Pulmonary artery endothelial cell (primary cell): ENCODE results near the gene PDK1. TPM values are rescaled to one million over a fixed set of nuclear protein-coding genes. Genes with fewer than 3 reads are reported as not detected.
A peak's percentile ranks its signal among the peaks of the same experiment; 100 is the strongest.
"Not testable (repeated sequence)": the region's sequence is repeated elsewhere in the genome, so short reads cannot be mapped to it uniquely, and the experiment has no call there.

Experiments used
- DNase-seq: peaks from one replicate; pipeline ENCODE4 v3.0.0-alpha.2; 2011; ENCODE audit warnings: low read depth, low spot score
- total RNA-seq: library from RNA; depleted of rRNA; stranded (reverse); fragments of >200 nt; gene quantifications from 2 replicates; pipeline ENCODE4 v1.2.3, GENCODE V29; 2014

Gene PDK1
- total RNA-seq, 1 donor from 2014 or later = 20.4 TPM

DNA sequence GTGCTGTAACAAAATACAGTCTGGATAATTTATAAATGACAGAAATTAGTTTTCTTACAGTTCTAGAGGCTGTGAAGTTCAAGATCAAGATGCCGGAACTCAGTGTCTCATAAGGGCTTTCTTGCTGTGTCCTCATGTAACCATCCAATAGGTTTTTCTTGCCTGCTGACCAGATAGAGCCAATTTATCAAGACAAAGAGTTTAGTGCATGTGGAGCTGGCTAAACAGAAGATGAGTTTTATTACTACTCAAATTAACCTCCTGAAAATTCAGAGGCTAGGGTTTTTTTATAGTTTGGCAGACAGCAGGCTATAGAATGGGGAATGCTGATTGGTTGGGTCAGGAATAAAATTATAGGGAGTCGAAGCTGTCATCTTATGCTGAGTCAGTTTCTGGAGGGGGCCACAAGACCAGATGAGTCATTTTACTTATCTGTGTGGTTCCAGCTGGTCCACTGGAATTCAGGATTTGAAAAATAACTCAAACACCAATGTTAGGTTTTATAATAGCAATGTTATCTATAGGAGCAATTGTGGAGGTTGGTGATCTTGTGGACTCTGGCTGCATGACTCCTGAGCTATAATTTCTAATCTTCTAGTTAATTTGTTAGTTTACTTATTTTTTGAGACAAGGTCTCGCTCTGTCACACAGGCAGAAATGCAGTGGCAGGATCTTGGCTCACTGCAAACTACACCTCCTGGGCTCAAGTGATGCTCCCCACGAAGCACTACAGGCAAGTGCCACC lies 3.2 kb upstream of the PDK1 start:
- DNase-seq = peak; percentile 48

DNA sequence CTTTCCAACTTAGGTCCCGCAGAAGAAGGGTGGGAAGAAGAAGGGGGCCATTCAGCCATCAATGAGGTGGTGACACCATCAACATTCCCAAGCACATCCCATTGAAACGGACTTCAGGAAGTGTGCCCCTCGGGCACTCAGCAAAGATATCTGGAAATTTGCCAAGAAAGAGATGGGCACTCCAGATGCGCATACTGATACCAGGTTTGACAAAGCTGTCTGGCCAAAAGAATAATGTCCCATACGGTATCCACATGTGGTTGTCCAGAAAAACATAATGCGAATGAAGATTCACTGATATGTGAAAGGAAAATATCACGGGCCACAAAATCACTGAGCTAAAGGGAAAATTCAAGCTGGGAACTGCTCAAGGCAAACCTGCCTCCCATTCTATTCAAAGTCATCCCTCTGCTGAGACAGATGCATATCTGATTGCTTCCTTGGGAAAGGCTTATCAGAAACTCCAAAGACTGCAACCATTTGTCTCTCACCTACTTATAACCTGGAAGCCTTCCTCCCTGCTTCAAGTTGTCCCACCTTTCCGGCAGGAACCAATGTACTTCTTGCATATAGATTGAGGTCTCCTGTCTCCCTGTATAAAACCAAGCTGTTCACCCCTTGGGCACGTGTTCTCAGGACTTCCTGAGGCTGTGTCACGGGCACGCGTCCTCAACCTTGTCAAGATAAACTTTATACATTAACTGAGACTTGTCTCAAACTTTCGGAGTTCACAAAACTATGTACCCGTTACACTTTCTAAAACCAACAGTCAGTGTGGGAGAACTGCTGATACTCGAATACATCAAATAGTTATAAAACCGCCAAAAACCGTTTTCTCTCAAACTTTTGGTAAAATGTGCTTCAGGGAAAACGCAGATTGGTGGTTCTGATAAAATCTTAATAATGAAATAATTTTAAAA lies 1.3 kb upstream of the PDK1 start:
- DNase-seq = no peak

DNA sequence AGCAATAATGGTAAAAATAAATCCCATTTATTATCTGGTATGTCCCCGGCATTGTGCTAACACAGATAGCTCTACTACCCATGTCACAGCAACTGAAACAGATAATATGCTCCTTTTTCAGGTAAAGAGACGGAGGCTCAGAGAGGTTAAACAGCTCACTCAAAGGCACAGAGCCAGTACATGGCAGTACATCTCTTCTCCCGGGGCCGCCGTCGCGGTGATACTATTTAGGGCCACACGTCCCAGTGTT lies 693 bp upstream of the PDK1 start:
- no peak for DNase-seq

DNA sequence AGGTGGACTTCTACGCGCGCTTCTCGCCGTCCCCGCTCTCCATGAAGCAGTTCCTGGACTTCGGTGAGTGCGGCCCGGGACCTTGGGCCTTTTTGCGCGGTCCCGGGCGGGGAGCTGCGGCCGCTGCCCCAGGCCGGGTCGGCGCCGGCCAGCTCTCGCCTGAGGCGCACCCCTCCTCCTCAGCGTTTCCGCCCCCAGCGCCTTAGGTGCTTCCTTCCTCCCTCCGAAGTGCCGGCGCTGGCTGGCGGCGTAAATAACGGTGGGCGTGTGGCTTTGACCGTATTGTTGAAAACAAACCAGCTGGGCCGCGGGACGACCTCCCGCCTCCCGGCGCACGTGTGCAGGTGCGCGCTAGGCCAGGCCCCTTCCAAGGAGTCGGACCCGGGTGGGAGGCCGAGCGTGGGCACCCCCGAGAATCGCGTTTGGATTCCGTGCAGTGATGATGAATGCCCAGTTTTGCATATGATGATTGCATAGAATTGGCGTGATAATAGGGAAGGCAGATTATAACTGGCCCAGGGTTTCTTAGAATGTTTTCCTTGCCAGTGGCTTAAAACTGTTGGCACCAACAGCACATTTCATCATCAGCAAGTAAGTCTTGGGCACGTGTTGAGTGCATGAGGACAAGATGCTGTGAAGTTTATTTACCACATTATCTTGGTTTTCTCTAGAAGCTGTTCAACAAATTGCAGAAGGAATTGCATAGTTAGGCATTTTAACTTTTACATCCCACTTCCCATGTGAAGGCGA lies 569 bp downstream of the PDK1 start:
- no peak for DNase-seq

DNA sequence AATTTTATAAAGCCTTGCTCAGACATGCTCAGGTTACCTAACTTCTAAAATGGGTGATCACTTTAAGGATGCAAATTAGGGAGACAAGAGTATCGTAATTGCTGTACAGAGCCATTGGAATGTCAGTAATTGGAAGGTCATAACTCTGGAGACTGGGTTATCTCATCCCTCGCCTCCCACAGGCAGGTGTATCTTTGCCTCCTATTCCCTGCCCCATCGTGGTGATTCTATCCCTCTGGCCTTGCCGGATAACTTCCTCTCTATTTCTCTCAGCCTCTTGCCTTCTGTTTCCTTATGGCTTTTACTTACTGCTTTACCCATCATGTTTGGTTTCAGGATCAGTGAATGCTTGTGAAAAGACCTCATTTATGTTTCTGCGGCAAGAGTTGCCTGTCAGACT lies 2.5 kb downstream of the PDK1 start:
- no peak for DNase-seq

DNA sequence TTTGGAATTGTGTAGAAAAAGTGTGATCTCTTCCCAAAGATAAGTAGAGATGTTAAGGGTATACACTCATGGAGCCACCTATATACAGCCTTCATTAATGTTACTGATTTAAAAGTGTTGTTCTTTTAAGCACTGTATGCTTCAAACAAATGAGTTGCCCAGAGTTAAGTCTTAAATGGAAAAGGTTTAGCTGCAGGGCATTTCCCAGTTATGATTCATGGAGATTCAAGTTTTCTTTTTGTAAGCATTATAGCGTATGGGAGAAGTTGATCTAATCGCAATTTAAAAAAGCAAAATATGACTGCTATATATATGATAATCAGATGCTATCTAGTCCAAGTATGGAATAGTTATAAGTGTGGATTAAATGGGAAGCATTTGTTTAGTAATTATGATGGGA lies 4.8 kb downstream of the PDK1 start:
- no peak for DNase-seq

DNA sequence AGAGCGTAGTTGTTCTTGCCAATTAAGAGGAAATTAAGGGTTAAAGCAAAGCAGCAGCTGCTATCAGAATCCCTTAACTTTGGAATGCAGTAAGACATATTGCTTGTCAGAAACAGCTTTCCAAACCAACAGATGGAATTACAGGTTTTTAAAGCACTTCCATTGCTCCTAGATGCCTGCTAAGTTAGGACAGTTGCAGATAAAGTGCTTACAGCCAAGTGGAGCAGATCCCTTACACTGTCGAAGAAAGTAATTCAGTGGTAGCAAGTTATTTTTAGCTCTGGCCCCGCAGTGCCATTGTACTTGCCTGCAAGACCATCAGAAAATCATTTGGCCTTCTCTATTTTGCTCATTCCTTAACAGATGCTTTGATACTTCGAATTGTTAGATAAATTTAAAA lies 5.4 kb downstream of the PDK1 start:
- no peak for DNase-seq

DNA sequence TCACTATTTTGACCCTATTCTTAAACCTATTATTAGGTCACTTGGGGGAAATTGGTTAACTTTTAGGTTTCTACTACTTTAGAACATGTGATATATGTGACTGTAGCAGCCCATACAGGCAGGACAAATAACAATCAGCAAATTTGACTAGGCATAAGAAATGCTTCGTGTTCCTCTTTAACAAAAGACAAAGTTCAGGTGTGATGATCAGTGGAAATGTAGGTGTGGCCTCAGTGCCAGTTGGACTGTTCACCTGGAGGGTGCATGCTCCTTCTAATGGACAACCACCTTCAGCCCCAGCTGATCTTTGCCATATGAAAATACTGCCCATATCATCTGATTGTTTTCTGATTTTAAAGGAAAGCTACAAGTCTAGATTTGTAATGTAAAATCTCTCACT lies 6.4 kb downstream of the PDK1 start:
- DNase-seq = no peak

DNA sequence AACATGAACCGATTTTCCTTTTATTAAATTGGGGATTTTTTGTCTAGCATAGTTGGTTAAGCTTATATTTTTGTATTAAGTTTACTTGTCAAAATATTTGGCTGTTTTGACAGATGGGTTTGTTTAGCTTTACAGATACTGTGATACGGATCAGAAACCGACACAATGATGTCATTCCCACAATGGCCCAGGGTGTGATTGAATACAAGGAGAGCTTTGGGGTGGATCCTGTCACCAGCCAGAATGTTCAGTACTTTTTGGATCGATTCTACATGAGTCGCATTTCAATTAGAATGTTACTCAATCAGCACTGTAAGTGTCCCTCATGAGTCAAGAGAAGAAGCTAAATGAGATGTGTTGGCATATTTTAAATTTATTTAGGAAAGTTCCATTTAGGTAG lies 8.5 kb downstream of the PDK1 start:
- DNase-seq = no peak

DNA sequence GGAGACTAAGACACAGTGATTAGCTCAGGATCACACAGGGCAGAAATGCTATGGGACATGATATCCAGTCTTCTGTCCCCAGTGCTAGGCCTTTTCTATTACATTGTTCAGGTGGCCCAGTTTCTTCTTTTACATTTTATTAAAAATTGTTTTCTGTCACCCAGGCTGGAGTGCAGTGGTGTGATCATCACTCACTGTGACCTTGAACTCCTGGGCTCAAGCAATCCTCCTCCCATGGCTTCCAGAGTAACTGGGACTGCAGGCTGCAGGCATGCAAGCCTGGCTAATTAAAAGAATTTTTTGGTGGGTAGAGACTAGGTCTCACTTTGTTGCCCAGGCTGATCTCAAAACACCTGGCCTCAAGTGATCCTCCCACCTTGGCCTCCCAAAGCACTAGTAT lies 15.4 kb downstream of the PDK1 start:
- no peak for DNase-seq

DNA sequence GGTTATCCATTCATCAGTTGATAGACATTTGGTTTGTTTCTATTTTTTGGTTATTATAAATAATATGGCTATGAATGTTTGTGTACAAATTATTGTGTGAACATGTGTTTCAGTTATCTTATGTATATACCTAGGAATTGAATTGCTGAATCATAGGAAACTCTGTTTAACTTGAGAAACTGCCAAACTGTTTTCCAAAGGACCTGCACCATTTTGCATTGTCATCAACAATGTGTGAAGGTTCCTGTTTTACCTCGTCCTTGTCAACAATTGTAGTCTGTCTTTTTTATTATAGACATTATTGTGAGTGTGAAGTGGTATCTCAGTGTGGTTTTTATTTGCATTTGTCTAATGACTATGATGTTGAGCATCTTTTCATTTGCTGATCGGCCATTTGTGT lies 17.1 kb downstream of the PDK1 start:
- no peak for DNase-seq

DNA sequence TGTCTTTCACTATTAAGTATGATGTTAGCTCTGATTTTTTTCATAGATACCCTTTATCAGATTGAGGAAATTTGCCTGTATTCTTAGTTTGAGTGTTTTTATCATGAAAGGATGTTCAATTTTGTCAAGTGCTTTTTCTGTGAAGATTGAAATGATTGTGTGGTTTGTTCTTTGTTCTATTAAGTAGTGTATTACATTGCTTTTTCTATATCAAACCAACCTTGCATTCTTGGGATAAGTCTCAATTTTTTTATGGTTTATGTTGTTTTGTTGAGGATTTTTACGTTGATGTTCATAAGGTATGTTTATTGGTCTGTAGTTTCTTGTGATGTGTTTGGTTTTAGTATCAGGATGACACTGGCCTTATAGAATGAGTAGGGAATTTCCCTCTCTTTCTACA lies 19.1 kb downstream of the PDK1 start:
- no peak for DNase-seq

DNA sequence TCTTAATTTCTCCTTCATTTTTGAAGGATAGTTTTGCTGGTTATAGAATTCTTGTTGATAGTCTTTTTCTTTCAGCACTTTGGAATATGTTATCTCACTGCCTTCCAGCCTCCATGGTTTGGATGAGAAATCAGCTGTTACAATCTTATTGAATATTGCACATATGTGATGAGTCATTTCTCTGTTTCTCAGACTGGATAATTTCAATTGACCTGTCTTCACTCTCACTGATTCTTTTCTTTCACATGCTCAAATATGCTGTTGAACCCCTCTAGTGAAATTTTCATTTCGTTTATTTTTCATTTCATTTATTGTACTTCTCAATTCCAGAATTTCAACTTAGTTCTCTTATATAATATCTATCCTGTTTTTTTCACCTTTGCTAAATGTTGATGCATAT lies 22.2 kb downstream of the PDK1 start:
- DNase-seq = no peak

DNA sequence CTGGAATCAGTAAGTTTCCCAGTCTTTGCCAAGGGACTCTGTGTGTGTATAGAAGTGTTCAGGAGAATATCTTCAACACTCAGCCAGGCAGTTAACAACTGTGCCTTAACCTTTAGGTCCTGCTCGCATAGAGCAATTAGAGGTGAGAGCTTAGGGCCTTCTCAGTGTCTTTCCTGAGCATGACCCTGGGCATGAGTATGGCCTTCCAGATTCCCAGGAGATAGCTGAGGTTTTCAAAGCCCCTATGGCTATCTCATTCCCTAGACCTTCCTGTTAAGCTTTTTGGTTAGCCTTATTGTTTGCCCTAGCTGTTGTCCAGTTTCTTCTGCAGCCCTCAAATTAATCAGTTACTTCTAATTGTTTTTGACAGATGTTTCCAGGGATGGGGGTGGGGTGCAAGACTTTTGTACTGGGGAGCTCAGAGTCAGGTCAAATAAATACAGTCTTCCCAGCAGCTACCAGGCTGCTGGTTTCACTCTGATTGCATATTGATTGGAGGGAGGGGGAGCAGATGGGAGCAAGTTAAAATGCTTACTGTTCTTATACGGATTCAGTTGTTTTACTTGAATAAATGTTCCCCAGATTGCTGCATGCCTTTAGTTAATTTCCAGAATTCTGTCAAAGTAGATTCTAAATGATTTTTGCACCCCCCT lies 23.1 kb downstream of the PDK1 start:
- no peak for DNase-seq

DNA sequence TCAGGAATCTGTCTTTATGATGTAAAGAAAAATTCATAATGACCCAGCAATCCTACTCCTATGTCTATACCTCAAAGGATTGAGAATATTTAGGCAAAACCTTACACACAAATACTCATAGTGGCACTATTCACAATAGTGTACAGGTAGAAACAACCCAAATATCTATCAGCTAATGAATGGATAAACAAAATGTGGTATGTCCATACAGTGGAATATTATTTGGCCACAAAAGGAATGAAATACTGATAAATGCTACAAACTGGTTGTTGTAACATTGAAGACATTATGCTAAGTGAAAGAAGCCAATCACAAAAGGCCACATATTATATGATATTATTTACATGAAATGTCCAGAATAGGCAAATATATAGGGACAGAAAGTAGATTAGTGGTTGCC lies 24.7 kb downstream of the PDK1 start:
- no peak for DNase-seq

DNA sequence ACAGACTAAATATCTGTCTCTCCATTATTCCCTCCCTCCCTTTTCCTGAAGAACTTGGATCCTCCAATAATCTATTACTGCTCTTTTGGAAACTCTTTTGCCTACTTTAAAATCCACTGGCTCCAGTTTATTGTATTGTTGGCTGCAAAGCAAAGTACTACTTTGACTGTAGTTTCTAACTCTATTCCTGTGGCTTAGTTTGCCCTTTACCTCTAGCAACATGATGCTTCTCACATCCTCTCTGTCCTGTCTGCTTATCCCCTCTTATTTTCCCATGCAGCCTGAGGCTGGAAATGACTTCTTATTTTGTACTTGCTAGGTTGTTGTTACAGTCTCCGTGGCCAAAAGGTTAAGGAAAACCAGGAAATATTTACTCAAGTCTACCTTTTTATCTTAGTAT lies 26.8 kb downstream of the PDK1 start:
- no peak for DNase-seq

DNA sequence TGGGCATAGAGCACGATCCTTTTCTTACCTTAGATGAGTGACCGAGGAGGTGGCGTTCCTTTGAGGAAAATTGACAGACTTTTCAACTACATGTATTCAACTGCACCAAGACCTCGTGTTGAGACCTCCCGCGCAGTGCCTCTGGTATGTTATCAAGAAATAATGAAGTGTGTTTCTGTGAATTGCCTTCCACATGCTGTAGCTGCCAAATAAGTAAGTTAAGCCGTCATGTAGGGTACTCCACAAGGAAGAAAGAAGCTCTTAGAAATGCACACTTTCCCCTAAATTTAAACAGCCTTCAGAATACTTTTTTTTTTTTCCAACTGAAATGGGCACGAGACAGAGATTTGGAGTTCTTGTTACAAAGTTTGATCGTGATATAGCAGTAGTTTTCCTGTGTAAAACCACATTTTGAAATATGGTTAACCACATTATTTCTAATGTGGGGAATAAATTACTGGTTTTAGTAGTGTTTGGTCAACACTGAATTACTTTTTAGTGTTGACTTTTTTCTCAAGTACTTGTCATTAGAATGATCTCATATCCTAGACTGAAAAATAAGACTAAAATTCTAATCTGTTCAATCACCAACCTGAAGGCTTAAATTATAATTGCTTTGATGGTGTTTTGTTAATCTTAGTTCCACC lies 30.5 kb downstream of the PDK1 start:
- DNase-seq = no peak

DNA sequence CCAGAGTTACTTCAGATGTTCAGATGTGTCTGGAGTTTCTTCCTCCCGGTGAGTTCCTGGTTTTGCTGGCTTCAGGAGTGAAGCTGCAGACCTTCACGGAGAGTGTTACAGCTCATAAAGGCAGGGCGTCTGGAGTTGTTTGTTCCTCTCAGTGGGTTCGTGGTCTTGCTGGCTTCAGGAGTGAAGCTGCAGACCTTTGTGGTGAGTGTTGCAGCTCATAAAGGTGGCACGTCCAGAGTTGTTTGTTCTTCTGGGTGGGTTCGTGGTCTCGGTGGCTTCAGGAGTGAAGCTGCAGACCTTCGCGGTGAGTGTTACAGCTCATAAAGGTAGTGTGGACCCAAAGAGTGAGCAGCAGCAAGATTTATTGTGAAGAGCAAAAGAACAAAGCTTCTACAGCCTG lies 31.3 kb downstream of the PDK1 start:
- not testable (repeated sequence) for DNase-seq

DNA sequence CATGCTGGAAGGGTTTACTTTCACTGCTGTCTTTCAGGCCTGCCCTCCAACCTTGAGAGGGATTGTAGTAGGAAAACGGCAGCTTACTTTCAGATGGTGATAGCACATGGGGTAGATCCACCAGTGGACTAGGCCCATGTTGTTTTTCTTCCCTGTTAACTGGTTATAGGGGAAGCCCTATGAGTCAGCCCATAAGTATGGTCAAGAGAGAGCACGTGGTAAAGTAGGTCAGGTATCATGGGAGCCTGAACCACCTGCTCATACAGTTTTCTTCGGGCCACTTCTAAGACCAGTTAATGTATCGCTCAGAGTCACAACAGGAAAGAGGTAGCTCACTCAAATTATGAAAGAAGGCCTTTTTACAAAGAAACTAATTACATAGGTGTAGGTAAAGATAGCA lies 33.0 kb downstream of the PDK1 start:
- DNase-seq = no peak

DNA sequence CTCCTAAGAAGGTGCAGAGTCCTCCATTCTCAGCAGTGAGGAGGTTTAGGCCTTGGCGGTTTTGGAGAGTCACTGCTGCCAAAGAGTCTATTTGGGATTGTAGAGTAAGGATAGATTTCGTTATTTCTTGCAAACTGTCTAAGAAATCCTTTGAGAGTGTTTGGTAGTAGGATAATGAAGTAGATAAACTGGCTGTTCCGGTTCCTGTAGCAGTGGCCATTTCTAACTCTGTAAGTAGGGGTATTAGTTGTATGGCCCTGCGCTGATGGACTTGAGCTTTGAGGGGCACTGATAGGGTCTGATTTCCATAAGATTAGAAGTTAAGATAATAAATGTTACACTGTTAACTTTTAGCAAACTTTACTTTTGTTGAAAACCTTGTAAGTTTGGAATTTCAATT lies 35.5 kb downstream of the PDK1 start:
- DNase-seq = not testable (repeated sequence)

DNA sequence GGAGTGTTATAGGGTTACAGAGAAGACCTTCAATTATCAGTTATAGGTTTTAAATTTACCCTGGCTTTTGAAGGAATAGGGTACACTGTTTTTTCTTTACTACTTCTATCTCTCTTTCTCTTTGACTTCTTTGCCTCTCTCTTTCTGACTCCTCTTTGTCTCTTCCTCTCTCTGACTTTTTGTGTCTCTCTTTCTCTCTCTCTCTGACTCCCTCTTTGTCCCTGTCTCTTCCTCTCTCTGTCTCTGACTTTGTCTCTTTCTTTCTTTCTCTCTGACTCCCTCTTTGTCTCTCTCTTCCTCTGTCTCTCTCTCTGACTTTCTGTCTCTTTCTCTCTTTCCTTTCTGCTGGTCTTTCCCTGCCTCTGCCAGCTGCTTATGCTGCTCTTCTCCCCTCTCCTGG lies 36.3 kb downstream of the PDK1 start:
- DNase-seq = not testable (repeated sequence)
